ENCODE measurements around the gene CIAO3. TPM values are rescaled to one million over a fixed set of nuclear protein-coding genes. Genes with fewer than 3 reads are reported as not detected.

Gene CIAO3
- total RNA-seq, 1 experiment from 2014 or later = 32.8 TPM

DNA sequence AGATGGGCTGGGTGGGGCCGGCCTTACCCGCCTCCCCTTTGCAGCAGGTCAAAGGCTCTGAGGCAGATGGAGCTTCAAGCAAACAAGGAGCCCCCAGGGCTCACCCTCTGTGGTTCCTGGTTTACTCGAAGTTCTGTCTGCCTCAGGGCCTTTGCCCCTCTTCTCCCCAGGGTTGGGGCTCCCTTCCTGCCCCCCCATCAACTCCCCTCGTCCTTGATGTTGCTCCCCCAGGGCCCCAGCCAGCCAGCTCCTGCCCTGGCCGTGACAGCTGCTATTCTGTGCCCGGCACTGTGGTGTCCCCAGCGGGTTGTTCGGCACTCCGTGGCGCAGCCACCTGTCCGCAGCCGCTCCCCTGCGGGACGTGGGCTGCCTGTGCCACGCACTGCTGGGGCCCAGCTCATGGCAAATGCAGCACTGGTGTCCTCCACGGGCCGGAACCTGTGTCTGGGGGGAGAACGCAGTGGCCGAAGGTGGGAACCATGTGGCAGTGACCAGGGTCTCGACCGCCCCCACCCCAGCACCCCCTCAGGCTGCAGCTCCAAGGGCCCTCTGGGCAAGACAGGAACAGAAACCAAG lies 30.2 kb downstream of the CIAO3 start:
- H3K79me2 ChIP-seq (ENCODE audit: insufficient read depth, low read length) = no peaks in the 10 kb centered on the region
- BruUV-seq (replicated peaks) = no TSS peak
- H3K36me3 ChIP-seq (ENCODE audit: control insufficient read depth in 1 of 2, insufficient read depth in 2 of 2, low read length in 2 of 2) = no peaks in the 10 kb centered on the region
- H3K9me2 ChIP-seq (ENCODE audit: insufficient read depth) = no peaks in the 10 kb centered on the region
- H3K4me2 ChIP-seq (ENCODE audit: low read length) = no peak overlapping the region
- H3K4me3 ChIP-seq (replicated peaks in 1 of 2; ENCODE audit: low read depth in 1 of 2, low read length in 2 of 2) = no peak overlapping the region
- intact Hi-C loops (cut with micrococcal nuclease) = loop anchor here (5.0 kb wide), 2 partner anchors 167 to 347 kb away; no protein-coding TSS in a partner anchor
- peaks cover 17 to 54% of the 10 kb centered on the region in 2 experiments for H3K4me1 ChIP-seq (ENCODE audit: control insufficient read depth in 1 of 2, insufficient read depth in 2 of 2, low read length in 2 of 2)
- DNase-seq (ENCODE audit: low read depth, low spot score) = no peak
- ChIA-PET RAD21 (ENCODE audit: low non-redundant PET in 1 of 2, low total read pairs in 2 of 2, uncharacterized antibody in 2 of 2, unreplicated experiment in 2 of 2) (no interaction called here), CTCF (interaction anchor here (1.5 kb wide), 1 partner anchor 18 kb away, joined by 3 read pairs; no protein-coding TSS in a partner anchor), POLR2A (no interaction called here)
- no peak overlapping the region for H2AFZ ChIP-seq (ENCODE audit: low read depth, low read length, poor library complexity, severe bottlenecking)
- no peaks in the 10 kb centered on the region for H3K27me3 ChIP-seq (ENCODE audit: insufficient read depth, low read length)
- ATAC-seq = no peak
- no peak overlapping the region for H3K9ac ChIP-seq (ENCODE audit: low read length)
- no peaks in the 10 kb centered on the region for H4K20me1 ChIP-seq (ENCODE audit: insufficient read depth)
- no peak overlapping the region for H3K27ac ChIP-seq (ENCODE audit: low read depth, low read length)
- TF ChIP-seq JUND (IDR thresholded peaks at IDR 0.05) (no peak), MAX (IDR thresholded peaks at IDR 0.05) (no peak), ELF1 (IDR thresholded peaks at IDR 0.05; ENCODE audit: borderline replicate concordance, low read depth) (no peak), FOSL1 (IDR thresholded peaks at IDR 0.05; ENCODE audit: low read depth) (no peak), ZBTB33 (IDR thresholded peaks at IDR 0.05; ENCODE audit: extremely low read depth, insufficient replicate concordance, low read length) (no peak), ZFX (IDR thresholded peaks at IDR 0.05) (no peak), SIN3A (IDR thresholded peaks at IDR 0.05; ENCODE audit: low read depth) (no peak), TCF7L2 (IDR thresholded peaks at IDR 0.05; ENCODE audit: borderline replicate concordance, extremely low read depth, insufficient read depth, insufficient read length) (no peak), POLR2A (IDR thresholded peaks at IDR 0.05; ENCODE audit: borderline replicate concordance, extremely low read depth, insufficient read depth, insufficient read length) (no peak), EZH2phosphoT487 (IDR thresholded peaks at IDR 0.05; ENCODE audit: borderline replicate concordance) (no peak), YY1 (IDR thresholded peaks at IDR 0.05; ENCODE audit: extremely low read depth, insufficient replicate concordance, low read depth, low read length) (no peak), CEBPB (IDR thresholded peaks at IDR 0.05; ENCODE audit: low read depth) (no peak), EZH2 (IDR thresholded peaks at IDR 0.05) (no peak), RAD21 (IDR thresholded peaks at IDR 0.05; ENCODE audit: low read depth) (no peak), ZNF274 (IDR thresholded peaks at IDR 0.05; ENCODE audit: low read depth, low read length) (no peak), SRF (IDR thresholded peaks at IDR 0.05; ENCODE audit: low read depth) (no peak), EGR1 (IDR thresholded peaks at IDR 0.05; ENCODE audit: low read depth) (no peak)
- TF ChIP-seq, protein P1, sequence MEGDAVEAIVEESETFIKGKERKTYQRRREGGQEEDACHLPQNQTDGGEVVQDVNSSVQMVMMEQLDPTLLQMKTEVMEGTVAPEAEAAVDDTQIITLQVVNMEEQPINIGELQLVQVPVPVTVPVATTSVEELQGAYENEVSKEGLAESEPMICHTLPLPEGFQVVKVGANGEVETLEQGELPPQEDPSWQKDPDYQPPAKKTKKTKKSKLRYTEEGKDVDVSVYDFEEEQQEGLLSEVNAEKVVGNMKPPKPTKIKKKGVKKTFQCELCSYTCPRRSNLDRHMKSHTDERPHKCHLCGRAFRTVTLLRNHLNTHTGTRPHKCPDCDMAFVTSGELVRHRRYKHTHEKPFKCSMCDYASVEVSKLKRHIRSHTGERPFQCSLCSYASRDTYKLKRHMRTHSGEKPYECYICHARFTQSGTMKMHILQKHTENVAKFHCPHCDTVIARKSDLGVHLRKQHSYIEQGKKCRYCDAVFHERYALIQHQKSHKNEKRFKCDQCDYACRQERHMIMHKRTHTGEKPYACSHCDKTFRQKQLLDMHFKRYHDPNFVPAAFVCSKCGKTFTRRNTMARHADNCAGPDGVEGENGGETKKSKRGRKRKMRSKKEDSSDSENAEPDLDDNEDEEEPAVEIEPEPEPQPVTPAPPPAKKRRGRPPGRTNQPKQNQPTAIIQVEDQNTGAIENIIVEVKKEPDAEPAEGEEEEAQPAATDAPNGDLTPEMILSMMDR (IDR thresholded peaks at IDR 0.05 in 2 of 3, conservative IDR thresholded peaks at IDR 0.05 in 1 of 3; ENCODE audit: borderline replicate concordance in 1 of 3, insufficient read depth in 1 of 3, low read depth in 2 of 3, low read length in 2 of 3) = no peak
- TF ChIP-seq, protein P2, sequence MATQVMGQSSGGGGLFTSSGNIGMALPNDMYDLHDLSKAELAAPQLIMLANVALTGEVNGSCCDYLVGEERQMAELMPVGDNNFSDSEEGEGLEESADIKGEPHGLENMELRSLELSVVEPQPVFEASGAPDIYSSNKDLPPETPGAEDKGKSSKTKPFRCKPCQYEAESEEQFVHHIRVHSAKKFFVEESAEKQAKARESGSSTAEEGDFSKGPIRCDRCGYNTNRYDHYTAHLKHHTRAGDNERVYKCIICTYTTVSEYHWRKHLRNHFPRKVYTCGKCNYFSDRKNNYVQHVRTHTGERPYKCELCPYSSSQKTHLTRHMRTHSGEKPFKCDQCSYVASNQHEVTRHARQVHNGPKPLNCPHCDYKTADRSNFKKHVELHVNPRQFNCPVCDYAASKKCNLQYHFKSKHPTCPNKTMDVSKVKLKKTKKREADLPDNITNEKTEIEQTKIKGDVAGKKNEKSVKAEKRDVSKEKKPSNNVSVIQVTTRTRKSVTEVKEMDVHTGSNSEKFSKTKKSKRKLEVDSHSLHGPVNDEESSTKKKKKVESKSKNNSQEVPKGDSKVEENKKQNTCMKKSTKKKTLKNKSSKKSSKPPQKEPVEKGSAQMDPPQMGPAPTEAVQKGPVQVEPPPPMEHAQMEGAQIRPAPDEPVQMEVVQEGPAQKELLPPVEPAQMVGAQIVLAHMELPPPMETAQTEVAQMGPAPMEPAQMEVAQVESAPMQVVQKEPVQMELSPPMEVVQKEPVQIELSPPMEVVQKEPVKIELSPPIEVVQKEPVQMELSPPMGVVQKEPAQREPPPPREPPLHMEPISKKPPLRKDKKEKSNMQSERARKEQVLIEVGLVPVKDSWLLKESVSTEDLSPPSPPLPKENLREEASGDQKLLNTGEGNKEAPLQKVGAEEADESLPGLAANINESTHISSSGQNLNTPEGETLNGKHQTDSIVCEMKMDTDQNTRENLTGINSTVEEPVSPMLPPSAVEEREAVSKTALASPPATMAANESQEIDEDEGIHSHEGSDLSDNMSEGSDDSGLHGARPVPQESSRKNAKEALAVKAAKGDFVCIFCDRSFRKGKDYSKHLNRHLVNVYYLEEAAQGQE (IDR thresholded peaks at IDR 0.05; ENCODE audit: low read depth) = no peak
- TF ChIP-seq, protein P3, sequence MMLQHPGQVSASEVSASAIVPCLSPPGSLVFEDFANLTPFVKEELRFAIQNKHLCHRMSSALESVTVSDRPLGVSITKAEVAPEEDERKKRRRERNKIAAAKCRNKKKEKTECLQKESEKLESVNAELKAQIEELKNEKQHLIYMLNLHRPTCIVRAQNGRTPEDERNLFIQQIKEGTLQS (IDR thresholded peaks at IDR 0.05) = no peak
- no peaks in the 10 kb centered on the region for H3K9me3 ChIP-seq (ENCODE audit: control insufficient read depth in 1 of 2, insufficient read depth in 1 of 2, low read depth in 1 of 2, low read length in 2 of 2)
